ENCODE results near the gene BAZ1B. TPM values are rescaled to one million over a fixed set of nuclear protein-coding genes. Genes with fewer than 3 reads are reported as not detected.

Gene BAZ1B, protein sequence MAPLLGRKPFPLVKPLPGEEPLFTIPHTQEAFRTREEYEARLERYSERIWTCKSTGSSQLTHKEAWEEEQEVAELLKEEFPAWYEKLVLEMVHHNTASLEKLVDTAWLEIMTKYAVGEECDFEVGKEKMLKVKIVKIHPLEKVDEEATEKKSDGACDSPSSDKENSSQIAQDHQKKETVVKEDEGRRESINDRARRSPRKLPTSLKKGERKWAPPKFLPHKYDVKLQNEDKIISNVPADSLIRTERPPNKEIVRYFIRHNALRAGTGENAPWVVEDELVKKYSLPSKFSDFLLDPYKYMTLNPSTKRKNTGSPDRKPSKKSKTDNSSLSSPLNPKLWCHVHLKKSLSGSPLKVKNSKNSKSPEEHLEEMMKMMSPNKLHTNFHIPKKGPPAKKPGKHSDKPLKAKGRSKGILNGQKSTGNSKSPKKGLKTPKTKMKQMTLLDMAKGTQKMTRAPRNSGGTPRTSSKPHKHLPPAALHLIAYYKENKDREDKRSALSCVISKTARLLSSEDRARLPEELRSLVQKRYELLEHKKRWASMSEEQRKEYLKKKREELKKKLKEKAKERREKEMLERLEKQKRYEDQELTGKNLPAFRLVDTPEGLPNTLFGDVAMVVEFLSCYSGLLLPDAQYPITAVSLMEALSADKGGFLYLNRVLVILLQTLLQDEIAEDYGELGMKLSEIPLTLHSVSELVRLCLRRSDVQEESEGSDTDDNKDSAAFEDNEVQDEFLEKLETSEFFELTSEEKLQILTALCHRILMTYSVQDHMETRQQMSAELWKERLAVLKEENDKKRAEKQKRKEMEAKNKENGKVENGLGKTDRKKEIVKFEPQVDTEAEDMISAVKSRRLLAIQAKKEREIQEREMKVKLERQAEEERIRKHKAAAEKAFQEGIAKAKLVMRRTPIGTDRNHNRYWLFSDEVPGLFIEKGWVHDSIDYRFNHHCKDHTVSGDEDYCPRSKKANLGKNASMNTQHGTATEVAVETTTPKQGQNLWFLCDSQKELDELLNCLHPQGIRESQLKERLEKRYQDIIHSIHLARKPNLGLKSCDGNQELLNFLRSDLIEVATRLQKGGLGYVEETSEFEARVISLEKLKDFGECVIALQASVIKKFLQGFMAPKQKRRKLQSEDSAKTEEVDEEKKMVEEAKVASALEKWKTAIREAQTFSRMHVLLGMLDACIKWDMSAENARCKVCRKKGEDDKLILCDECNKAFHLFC (N-terminal part only)
- 134 and 135 TPM in 2 replicates for total RNA-seq
- long read RNA-seq, partial matches to known transcripts: 104 of 107 reads
- long read RNA-seq, other reads (novel, unspliced or antisense): 3 of 107 reads

DNA sequence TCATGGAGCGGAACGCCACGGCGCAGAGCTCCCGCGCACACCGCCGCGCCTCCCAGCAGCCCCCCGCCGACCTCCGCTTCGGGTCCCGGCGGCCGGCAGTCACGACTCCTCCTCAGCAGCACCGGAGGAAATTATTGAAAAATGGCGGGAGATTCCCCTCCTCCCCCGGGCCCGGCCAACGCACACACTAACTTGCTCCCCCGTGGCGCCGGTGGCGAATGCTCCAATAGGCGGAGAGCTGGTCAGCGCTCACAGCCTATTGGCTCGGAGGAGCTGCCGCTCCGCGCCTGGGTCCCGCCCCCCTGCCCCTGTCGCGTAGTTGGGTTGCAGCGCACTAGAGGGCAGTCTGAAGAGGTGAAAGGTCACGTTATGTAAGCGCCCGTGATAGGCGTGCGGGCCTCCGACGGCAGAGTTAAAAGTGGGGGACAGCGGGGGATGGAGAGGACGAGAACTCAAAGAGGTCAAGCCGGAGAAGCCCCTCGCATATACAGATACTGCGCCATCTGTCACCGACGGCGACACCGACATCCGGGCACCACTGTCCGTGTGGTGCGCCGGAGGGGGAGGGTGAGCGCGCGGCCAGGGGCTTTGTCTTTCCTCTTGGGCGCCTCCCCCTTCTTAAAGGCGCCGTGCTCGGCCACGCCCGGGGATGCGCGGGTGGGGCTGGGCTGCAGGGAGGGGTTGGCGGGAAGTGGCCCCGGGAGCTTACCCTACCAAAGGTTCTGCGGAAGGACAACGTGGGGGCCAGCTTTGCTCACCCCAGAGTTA lies at the start of gene BAZ1B:
BAZ1B (minus strand) TSS at position 189 of the 768 bp plus-strand sequence. CDS start 360 bp downstream, outside the sequence.
- H3K36me3 Mint-ChIP-seq (ENCODE audit: low read depth): peaks cover 15% of the 10 kb centered on the region
- no peaks in the 10 kb centered on the region for H3K9me3 Mint-ChIP-seq
- peak within 1 kb of the TSS; percentile 95 for H3K4me3 Mint-ChIP-seq

DNA sequence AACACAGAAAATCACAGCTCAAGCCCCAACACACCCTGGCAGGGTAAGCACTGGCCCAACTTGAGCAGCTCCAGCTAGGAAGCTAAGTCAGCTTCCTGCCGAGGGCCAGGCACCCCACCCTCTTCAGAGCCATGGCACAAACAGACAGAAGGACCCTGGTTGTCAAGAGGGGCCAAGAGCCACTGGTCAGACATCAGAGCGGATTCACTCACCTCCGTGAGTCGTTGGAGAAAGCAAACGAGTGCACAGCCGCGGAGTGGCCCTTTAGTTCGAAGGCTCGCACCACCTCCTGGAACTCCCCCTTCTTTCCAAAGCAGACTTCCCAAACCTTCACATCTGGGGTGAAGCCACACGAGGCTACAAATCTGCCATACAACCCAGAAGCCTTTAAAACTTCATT lies 48.9 kb upstream of the BAZ1B start:
- Mint-ChIP-seq H3K27me3 (ENCODE audit: low read depth) (peaks cover 3% of the 10 kb centered on the region), H3K36me3 (ENCODE audit: low read depth) (peaks cover 14% of the 10 kb centered on the region), H3K9me3 (no peaks in the 10 kb centered on the region), H3K27ac (ENCODE audit: unreplicated experiment) (no peak overlapping the region), H3K4me3 (no peak overlapping the region), H3K4me1 (no peaks in the 10 kb centered on the region)
- no peak for DNase-seq (ENCODE audit: low read depth, low spot score)
- TF ChIP-seq, protein P1, sequence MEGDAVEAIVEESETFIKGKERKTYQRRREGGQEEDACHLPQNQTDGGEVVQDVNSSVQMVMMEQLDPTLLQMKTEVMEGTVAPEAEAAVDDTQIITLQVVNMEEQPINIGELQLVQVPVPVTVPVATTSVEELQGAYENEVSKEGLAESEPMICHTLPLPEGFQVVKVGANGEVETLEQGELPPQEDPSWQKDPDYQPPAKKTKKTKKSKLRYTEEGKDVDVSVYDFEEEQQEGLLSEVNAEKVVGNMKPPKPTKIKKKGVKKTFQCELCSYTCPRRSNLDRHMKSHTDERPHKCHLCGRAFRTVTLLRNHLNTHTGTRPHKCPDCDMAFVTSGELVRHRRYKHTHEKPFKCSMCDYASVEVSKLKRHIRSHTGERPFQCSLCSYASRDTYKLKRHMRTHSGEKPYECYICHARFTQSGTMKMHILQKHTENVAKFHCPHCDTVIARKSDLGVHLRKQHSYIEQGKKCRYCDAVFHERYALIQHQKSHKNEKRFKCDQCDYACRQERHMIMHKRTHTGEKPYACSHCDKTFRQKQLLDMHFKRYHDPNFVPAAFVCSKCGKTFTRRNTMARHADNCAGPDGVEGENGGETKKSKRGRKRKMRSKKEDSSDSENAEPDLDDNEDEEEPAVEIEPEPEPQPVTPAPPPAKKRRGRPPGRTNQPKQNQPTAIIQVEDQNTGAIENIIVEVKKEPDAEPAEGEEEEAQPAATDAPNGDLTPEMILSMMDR (conservative IDR thresholded peaks at IDR 0.05): no peak

More for the DNA sequence above, at the start of gene BAZ1B:
- TF ChIP-seq, protein P1 (conservative IDR thresholded peaks at IDR 0.05): peak; percentile 35
- Mint-ChIP-seq H3K27ac (ENCODE audit: unreplicated experiment) (peak within 1 kb of the TSS; percentile 98), H3K27me3 (ENCODE audit: low read depth) (no peaks in the 10 kb centered on the region), H3K4me1 (peaks cover 56% of the 10 kb centered on the region)
- peak; percentile 93 for DNase-seq (ENCODE audit: low read depth, low spot score)

DNA sequence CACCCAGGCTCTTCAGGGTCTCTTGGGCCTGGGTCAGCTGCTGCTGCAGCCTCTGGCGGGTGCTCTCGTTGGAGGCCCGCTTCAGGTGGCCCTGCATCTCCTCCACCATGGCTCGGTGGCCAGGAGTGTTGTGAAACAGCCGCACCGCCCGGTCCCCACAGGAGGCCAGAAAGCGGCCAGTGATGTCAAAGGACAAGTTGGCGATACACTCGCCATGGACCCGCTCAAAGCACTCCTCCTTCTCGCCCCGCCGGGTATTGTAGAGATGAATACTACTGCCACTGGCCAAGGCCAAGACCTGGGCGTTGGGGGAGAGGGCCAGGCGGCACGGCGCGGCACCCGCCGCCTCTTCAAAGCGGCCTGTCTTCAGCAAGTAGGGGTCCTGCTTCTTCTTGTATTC lies 48.4 kb upstream of the BAZ1B start:
- TF ChIP-seq, protein P1 (conservative IDR thresholded peaks at IDR 0.05): no peak
- peaks cover 8% of the 10 kb centered on the region for H3K27me3 Mint-ChIP-seq (ENCODE audit: low read depth)
- no peaks in the 10 kb centered on the region for H3K4me1 Mint-ChIP-seq
- H3K36me3 Mint-ChIP-seq (ENCODE audit: low read depth): peaks cover 14% of the 10 kb centered on the region
- H3K4me3 Mint-ChIP-seq: no peak overlapping the region
- no peaks in the 10 kb centered on the region for H3K9me3 Mint-ChIP-seq
- no peak overlapping the region for H3K27ac Mint-ChIP-seq (ENCODE audit: unreplicated experiment)
- no peak for DNase-seq (ENCODE audit: low read depth, low spot score)

DNA sequence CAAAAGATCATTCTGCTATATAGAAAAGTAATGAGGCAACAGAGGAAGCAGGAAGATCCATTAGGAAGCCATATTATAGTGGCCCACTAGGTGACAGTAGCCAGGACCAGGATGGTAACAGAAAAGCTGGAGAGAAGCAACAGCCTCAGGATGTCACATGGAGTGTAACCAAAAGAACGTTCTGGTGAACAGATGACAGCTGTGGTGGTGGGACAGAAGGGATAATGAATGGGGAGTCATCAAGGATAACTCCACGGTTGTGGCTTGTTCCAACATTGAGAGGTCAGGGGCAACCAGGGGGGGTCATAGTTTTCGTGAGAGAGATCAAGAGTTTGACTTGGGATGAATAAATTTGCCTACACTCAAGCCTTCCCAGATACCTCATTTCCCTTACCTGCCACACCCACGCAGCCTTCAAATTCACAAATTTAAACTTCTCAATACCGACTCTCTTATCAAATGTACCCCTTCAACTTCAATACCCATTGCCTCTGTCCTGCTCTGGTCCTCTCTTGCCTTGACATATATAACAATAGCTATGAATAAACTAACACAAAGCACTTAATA lies 47.0 kb upstream of the BAZ1B start:
- Mint-ChIP-seq H3K36me3 (ENCODE audit: low read depth) (peaks cover 12% of the 10 kb centered on the region), H3K4me3 (no peak overlapping the region), H3K4me1 (no peaks in the 10 kb centered on the region), H3K27ac (ENCODE audit: unreplicated experiment) (no peak overlapping the region), H3K27me3 (ENCODE audit: low read depth) (peaks cover 18% of the 10 kb centered on the region), H3K9me3 (no peaks in the 10 kb centered on the region)
- DNase-seq (ENCODE audit: low read depth, low spot score): no peak
- TF ChIP-seq, protein P1 (conservative IDR thresholded peaks at IDR 0.05): no peak
